ENCODE results near the gene GALK1.
A peak's percentile ranks its signal among the peaks of the same experiment; 100 is the strongest.

The GALK1 gene

DNA sequence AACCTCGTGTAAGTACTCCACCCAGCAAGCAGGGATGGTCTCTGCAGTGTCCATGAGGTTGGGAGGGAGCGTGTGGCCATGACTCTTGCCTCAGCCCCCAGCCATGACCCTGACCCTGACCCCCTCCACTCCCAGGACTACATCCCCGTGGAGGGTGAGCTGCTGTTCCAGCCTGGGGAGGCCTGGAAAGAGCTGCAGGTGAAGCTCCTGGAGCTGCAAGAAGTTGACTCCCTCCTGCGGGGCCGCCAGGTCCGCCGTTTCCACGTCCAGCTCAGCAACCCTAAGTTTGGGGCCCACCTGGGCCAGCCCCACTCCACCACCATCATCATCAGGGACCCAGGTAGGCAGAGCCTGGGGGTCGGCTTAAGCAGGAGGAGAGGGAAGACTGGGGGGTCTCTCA is 16.3 kb downstream of the GALK1 start:
- peak overlapping the region; percentile 37; the same call in 1 of the 2 replicates for H3K4me2 ChIP-seq (ENCODE audit: low read length)
- no peaks in the 10 kb centered on the region for H4K20me1 ChIP-seq (ENCODE audit: control insufficient read depth, insufficient read depth, low read depth, low read length)
- no peak overlapping the region for H3K4me3 ChIP-seq (ENCODE audit: low read length)
- peaks cover 4% of the 10 kb centered on the region for H3F3A ChIP-seq (ENCODE audit: control insufficient read depth, insufficient read depth)
- H3K4me1 ChIP-seq (ENCODE audit: control insufficient read depth, low read length), result peaks cover 25% of the 10 kb centered on the region
- TF ChIP-seq EZH2phosphoT487 (IDR thresholded peaks at IDR 0.05; ENCODE audit: borderline replicate concordance, low read length), result no peak
- TF ChIP-seq, protein P1, sequence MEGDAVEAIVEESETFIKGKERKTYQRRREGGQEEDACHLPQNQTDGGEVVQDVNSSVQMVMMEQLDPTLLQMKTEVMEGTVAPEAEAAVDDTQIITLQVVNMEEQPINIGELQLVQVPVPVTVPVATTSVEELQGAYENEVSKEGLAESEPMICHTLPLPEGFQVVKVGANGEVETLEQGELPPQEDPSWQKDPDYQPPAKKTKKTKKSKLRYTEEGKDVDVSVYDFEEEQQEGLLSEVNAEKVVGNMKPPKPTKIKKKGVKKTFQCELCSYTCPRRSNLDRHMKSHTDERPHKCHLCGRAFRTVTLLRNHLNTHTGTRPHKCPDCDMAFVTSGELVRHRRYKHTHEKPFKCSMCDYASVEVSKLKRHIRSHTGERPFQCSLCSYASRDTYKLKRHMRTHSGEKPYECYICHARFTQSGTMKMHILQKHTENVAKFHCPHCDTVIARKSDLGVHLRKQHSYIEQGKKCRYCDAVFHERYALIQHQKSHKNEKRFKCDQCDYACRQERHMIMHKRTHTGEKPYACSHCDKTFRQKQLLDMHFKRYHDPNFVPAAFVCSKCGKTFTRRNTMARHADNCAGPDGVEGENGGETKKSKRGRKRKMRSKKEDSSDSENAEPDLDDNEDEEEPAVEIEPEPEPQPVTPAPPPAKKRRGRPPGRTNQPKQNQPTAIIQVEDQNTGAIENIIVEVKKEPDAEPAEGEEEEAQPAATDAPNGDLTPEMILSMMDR (IDR thresholded peaks at IDR 0.05; ENCODE audit: low read depth, low read length, poor library complexity, severe bottlenecking), result no peak
- no peaks in the 10 kb centered on the region for H3K27me3 ChIP-seq (ENCODE audit: control insufficient read depth, low read length)
- H3K9me2 ChIP-seq (replicated peaks; ENCODE audit: control insufficient read depth, low read length), result no peaks in the 10 kb centered on the region
- H3K9me3 ChIP-seq (ENCODE audit: control insufficient read depth, insufficient read depth, low read length), result no peaks in the 10 kb centered on the region
- H3K79me2 ChIP-seq (ENCODE audit: control insufficient read depth, low read length), result no peaks in the 10 kb centered on the region
- no peak overlapping the region for H3K27ac ChIP-seq (ENCODE audit: low read depth, low read length)
- no peaks in the 10 kb centered on the region for H3K36me3 ChIP-seq (ENCODE audit: control insufficient read depth, low read length)

DNA sequence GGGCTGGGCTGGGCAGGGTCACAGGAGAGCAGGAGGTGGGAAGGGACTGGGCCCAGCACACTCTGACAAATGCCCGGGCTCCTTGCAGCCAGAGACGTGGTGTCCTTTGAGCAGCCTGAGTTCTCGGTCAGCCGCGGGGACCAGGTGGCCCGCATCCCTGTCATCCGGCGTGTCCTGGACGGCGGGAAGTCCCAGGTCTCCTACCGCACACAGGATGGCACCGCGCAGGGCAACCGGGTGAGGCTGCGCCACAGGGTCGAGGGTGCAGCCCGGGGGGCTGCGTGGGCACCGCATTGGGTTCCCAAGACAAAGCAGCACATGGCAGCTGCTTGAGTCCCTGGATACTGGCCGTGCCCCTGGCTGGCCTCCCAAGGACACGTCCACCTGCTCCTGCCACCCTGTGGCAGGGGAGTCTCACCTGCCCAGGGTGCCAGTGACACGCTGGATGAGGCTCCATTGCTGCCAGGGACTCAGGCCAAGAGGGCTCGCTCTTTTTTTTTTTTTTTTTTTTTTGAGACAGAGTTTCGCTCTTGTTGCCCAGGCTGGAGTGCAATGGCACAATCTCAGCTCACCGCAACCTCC is 21.3 kb downstream of the GALK1 start:
- Histone ChIP-seq H3K36me3 (ENCODE audit: control insufficient read depth, low read length) (no peaks in the 10 kb centered on the region), H3K9me2 (replicated peaks; ENCODE audit: control insufficient read depth, low read length) (no peaks in the 10 kb centered on the region), H3K27me3 (ENCODE audit: control insufficient read depth, low read length) (no peaks in the 10 kb centered on the region), H4K20me1 (ENCODE audit: control insufficient read depth, insufficient read depth, low read depth, low read length) (no peaks in the 10 kb centered on the region), H3K27ac (ENCODE audit: low read depth, low read length) (no peak overlapping the region), H3F3A (ENCODE audit: control insufficient read depth, insufficient read depth) (no peaks in the 10 kb centered on the region), H3K79me2 (ENCODE audit: control insufficient read depth, low read length) (no peaks in the 10 kb centered on the region), H3K4me1 (ENCODE audit: control insufficient read depth, low read length) (peaks cover 4% of the 10 kb centered on the region), H3K4me3 (ENCODE audit: low read length) (no peak overlapping the region), H3K9me3 (ENCODE audit: control insufficient read depth, insufficient read depth, low read length) (no peaks in the 10 kb centered on the region), H3K4me2 (ENCODE audit: low read length) (no peak overlapping the region)
- TF ChIP-seq, protein P1 (IDR thresholded peaks at IDR 0.05; ENCODE audit: low read depth, low read length, poor library complexity, severe bottlenecking), result no peak
- TF ChIP-seq EZH2phosphoT487 (IDR thresholded peaks at IDR 0.05; ENCODE audit: borderline replicate concordance, low read length), result no peak

DNA sequence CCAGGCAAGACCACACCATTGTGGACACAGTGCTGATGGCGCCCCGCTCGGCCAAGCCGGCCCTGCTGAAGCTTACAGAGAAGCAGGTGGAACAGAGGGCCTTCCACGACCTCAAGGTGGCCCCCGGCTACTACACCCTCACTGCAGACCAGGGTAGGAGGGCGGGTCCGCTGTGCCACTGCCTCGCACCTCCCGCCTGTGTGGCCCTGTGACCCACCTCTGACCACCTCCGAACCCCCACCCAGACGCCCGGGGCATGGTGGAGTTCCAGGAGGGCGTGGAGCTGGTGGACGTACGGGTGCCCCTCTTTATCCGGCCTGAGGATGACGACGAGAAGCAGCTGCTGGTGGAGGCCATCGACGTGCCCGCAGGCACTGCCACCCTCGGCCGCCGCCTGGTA is 22.7 kb downstream of the GALK1 start:
- no peaks in the 10 kb centered on the region for H3F3A ChIP-seq (ENCODE audit: control insufficient read depth, insufficient read depth)
- H3K27ac ChIP-seq (ENCODE audit: low read depth, low read length), result no peak overlapping the region
- H3K4me1 ChIP-seq (ENCODE audit: control insufficient read depth, low read length), result peaks cover 11% of the 10 kb centered on the region
- no peaks in the 10 kb centered on the region for H3K9me2 ChIP-seq (replicated peaks; ENCODE audit: control insufficient read depth, low read length)
- no peaks in the 10 kb centered on the region for H3K9me3 ChIP-seq (ENCODE audit: control insufficient read depth, insufficient read depth, low read length)
- H3K4me3 ChIP-seq (ENCODE audit: low read length), result no peak overlapping the region
- H3K36me3 ChIP-seq (ENCODE audit: control insufficient read depth, low read length), result no peaks in the 10 kb centered on the region
- no peak for TF ChIP-seq EZH2phosphoT487 (IDR thresholded peaks at IDR 0.05; ENCODE audit: borderline replicate concordance, low read length)
- TF ChIP-seq, protein P1 (IDR thresholded peaks at IDR 0.05; ENCODE audit: low read depth, low read length, poor library complexity, severe bottlenecking), result no peak
- H3K79me2 ChIP-seq (ENCODE audit: control insufficient read depth, low read length), result no peaks in the 10 kb centered on the region
- H4K20me1 ChIP-seq (ENCODE audit: control insufficient read depth, insufficient read depth, low read depth, low read length), result no peaks in the 10 kb centered on the region
- no peak overlapping the region for H3K4me2 ChIP-seq (ENCODE audit: low read length)
- H3K27me3 ChIP-seq (ENCODE audit: control insufficient read depth, low read length), result no peaks in the 10 kb centered on the region

All from DOHH2 (cell line).